ENCODE results near the gene FBXO31.
"Not testable (repeated sequence)": the region's sequence is repeated elsewhere in the genome, so short reads cannot be mapped to it uniquely, and the experiment has no call there.

FBXO31 gene

DNA sequence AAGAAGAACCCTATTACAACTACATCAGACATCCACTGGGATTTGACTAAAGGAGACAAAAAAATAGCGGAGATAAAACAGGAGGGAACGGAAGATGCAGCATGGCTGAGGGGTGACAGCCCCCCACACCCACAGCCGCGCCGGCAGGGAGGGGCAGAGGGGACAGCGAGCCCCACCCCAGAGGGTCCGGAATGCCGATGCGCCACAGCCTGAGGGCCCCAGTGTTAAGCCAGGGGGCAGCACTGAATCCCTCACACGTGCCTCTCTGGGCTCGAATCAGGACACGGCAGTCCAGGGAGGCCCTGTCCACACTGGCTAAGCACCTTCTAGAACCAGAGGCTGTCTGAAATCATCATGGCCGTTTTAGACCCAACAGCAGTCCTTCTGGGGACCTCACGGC, 27.4 kb upstream of the FBXO31 start:
- no peak for DNase-seq

DNA sequence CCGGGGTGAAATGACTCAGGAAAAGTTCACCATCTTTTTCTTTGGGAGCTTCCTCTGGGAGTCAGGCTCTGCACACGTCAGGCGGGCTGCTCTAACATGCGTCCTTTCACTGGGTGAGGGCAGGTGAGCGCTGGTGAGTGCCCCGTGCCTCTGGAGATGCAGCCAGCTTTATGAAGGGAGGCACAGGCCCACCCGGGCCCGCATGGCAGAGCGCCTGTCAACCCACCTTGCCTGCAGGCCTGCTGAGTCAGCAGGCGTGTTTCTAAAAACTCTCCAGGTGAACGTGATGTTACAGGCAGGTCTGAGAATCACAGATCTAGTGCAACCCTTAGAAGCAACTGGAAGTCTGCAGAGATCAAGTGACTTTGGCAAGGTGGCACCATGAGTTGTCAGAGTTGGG, 27.0 kb upstream of the FBXO31 start:
- no peak for DNase-seq

DNA sequence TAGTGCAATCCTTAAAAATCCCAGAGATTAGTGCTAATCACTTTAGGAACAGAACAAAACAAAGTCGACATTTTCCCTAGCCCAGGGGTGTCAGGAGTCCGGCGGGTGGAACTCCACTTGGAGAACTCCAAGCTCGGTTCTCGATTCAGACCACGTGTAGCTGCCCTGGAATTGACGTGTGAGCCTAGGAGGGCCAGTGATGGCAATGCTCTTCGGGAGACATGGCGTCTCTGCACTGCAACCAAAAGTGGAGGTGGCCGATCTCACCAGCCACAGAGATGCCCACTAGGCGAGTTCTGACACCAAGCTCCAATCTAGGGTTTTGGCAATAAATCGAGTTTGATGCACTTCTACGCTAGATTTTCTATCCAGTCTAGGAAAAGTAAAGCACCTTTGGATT, 26.2 kb upstream of the FBXO31 start:
- no peak for DNase-seq

DNA sequence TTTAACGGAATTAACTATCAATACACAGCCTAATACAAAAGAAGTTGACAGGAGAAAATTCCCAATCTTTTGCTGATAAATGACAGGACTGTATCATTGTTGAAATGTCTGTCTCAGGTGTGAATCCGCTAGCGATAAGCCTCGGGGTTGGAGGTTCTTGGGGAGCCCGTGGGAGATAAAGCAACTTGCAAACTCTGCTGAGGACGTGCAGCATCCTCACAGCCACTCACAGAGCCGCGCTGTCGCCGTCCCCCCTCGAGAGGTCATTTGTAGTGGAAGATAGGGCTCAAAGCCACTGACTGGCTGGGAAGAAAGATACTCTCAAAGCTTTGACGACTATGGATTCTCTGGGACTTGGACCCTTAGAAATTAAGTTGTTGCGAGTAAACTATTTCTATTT, 25.6 kb upstream of the FBXO31 start:
- no peak for DNase-seq

DNA sequence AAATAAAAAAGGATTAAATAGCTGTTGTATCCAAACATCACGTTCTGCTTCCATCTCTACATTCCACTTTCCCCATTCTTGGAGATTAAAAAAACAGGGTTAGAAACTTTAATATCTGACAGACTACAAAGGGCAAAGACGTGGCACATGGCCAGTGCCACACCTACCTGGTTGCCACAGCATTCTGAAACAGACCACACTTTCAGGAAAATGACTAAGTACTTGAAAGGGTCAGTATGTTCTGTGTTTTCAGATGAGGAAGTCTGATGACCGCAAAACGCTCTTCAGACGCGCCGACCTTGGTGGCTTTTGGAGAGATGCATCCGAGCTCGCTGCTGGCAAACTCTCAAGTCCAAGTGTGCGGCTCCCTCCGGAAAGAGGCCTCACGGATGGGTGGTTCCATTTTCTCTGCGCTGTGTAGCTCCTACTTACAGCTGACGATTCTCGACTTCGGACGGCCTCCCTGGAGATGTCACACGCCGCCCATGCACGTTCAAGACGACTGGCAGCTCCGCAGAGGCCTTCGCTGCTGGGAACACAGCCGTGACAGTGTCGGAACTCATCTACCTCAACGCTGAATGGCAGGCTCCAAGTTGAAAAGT, 24.0 kb upstream of the FBXO31 start:
- no peak for DNase-seq

DNA sequence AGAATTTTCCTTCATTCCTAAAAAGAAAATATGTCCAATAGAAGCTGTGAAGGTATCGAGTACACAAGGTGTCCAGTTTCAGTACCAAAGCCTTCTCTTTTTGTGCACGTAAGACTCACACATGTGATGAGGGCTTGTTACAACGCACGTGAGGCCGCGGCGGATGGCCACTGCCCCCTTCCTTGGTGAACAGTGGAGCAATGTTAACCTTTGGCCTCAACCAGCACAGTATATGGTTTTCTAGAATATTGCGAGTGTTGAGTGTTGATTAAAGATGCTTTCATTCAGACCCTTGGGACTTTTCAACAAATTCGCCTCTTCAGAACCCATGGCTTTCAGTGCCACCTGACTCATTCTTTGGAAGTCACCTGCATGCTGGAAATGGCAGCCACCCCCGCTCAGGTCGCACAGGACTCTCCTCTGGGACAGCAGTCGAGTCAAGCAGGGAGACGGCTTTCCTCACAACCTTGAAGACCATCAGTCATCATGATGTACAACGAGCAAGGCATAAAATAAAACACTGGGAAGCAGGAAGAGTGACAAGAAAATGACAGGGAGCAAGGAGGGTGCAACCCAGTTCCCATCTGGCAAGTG, 23.0 kb upstream of the FBXO31 start:
- DNase-seq: no peak

DNA sequence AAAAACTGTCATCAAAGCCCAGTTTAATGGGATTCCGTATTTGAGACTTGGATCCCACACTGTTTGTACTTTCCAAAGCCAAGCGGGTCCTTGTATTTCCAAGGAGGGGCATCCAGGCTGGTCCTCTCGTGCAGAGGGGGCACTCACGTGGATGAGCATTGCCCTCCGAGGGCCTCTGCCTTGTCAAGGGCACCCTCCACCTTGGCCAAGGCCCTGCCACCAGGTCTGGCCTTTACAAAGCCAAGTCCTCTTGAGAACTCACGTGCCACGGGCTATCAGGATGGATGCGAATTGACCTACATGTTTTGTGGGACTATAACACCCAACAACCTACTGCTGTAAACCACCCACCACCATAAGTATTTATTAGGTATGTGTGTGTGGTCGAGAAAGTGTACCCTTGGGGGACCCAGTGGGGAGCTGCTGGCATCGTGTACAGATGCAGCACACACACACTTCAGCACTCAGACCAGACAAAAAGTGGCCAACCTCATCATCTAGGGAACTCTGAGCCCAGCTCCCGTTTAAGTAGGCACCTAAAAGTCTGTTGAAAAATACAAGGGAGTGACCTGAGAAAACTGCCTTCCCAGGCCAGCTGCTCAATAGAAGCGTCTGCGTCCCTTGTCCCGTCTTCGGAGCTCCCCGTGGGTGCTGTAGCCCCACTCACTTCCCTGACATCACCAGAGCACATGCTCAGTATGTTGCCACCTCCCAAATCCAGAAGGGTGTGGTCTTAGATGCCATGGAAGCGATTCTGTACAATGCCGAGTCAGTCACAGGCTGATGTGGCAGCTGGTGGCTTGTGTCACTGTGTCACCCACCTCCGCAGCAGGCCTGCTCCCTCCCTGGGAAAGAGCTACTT, 21.4 kb upstream of the FBXO31 start:
- DNase-seq: no peak

DNA sequence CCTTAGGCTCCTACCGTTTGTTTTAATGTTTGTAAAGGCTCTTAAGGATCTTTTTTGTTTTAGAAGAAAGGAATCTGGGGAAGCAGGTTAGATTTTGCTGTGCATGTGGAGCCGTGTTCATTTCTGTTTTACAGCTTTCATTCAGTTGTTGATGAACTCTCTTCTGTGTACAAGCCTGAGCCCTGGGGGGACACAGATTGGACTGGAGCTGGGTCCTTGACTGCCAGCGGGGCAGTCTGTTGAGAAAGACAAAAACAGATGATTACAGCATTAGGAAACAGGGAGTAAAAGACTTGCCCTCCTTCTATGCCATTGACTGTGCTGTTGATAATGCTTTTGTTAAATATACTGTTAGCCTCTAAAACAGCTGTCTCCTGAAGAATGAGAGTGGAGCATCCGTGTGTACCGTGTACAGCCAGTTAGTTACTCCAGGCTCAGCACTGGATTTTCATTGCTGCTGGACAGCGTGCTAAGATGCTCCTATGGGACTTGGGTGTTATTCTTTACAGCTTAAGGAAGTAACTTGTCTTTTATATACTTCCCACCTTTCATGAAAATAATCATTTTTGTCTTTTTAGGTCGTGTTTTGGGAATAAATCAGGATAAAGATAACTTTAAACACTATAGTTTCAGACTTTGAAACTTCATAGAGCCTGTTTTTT, 11.7 kb upstream of the FBXO31 start:
- DNase-seq: no peak

DNA sequence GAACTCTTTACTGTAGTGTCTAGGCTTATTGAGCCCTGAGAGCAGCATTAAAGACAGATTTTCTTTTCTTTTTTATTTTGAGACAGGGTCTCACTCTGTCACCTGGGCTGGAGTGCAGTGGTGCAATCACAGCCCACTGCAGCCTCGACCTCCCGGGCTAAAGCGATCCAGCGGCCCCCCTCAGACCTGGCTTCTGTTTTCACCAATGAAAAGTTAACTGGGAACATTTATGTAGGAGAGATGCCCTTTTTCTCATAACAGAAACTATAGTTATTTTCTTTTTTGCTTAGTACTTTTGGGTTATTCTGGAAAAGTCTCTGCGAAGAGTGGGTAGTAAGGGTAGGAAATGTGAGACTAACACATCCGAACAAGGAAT, 10.1 kb upstream of the FBXO31 start:
- no peak for DNase-seq

DNA sequence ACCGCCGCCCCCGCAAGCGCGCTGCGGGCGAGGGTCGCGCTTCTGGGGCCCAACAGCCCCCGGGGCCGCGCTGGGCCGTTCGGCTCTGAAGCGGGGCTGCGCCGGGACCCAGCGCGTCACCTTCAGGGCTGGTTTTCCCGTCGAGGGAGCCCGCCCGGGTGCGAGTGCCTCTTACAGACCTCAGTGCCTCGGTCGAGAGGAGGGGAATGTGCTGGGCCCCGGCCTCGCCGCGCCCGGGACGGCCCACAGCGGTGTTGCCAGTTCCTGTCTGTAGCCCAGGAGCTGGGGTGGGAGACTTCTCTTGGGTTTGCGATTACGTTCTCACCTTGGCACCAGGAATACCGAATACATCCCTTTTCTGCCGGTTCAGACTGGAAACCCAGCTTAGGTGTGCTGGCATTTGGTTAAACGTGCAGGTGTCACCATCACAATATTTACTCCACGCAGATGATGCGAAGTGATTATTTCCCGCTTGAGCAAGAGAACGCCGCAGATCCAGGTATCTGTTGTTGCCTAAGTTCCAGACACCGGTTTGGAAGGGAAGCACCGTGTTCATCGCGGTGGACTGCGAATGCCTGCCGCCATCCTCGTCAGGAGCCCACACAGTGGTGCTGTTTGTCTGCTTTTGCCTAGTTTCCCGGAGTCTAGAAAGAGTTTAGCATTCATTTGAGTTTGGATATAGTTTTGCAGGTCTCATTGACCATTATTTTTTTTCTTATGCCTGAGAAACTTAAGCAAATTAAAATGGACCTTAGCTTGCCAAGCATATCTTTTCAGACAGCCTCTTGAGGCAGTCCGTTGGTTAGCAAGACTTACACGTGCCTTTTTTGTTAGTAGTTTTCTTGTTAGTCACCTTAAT, 9.5 kb upstream of the FBXO31 start:
- peak in 3 of 5 donors; percentile 27 to 44 (median 34) for DNase-seq

DNA sequence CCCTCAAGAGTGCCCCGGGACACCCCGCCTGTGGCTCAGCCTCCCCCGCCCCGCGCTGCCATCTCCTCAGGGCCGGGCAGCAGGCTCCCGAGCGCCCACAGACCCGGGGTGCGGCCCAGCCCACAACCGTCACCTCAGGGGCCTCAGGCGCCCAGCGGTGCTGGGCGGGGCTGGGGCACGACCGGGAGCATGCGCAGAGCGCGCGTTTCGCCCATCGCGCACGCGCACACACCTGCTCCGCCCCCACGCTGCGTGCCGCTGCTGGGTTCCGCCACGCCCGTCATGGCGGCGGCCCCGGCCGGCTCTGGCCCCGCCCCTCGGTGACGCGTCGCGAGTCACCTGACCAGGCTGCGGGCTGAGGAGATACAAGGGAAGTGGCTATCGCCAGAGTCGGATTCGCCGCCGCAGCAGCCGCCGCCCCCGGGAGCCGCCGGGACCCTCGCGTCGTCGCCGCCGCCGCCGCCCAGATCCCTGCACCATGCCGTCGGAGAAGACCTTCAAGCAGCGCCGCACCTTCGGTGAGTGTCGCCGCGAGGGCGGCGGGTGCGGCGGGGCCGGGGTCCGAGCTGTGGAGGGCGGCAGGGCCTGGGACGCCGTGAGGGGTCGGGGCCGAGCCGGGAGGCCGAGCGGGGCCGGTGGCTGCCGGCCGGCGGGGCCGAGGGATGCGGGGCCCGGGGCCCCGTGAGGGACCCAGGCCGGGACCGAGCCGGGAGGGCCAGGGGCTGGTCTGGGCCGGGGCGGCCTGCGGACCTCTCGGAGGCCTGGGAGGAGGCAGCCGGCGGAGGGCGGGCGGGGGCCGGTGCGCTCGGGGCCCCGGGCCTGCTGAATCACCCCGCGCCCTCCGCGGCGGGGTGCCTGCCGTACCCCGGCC, 8.6 kb upstream of the FBXO31 start, which contains the start of gene MAP1LC3B:
TSS of gene MAP1LC3B (plus strand) at position 387 of the 871 bp plus-strand sequence. CDS start at position 479, 92 bp downstream.
- peak; percentile 94 to 99 (median 96) for DNase-seq

DNA sequence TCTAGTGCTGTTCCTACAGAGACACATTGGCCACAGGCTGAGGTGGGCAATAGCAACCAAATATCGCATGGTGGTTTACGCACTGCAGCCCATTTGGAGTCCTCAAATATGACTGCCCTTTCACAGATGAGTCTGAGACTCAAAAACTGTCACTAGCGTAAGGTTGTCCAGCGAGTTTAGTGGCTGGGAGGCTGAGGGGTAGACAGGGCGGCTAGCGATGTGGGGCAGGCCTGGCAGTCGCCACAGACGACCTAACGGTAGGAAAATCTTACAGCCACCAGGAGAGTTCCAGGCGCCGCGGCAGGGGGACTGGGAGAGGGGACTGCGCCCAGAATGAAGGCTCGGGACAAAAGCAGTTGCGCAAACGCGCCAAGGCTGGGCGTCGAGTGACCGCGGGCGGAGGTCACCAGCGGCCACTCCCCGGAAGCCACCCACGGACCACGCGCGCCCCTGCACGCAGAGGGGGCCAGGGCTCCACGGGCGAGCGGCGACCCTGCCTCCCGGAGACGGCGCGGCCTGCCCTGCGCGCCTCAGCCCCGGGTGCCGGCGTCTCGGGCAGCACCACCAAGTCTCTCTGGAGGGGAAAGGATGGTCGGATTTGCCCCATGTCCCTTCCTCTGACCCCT, 7.9 kb upstream of the FBXO31 start:
- DNase-seq: no peak

DNA sequence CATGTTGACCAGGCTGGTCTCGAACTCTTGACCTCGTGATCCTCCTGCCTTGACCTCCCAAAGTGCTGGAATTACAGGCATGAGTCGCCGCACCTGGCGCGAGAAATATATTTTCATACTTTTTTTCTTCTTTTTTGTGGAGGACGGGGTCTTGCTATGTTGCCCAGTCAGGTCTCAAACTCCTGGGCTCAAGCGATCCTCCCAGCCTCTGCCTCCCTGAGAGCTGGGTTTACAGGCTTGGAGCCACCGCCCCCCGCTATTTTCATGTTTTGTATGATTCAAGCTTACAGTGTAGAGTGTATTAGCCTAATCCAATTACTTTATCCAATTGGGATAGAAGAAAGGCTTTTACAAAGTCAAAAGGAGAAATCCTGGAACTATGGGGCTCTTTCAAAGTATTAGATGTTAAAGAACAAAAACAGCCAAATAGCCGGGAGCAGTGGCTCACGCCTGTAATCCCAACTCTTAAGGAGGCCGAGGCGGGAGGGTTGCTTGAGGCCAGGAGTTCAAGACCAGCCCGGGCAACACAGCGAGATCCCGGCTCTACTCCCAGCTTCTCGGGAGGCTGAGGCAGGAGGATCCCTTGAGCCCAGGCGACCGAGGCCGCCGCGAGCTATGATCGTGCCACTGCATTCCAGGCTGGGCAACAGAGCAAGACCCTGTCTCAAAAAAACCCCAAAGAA, 7.2 kb upstream of the FBXO31 start:
- DNase-seq: no peak

DNA sequence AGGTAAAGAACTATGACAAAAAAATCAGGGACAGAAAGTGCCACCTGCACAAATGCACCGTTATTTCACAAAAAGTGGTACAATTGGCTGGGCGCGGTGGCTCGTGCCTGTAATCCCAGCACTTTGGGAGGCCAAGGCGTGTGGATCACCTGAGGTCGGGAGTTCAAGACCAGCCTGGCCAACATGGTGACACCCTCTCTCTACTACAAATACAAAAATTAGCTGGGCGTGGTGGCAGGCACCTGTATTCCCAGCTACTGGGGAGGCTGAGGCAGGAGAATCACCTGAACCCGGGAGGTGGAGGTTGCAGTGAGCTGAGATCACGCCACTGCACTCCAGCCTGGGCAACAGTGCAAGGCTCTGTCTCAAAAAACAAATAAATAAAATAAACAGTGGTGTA, 6.3 kb upstream of the FBXO31 start:
- not testable (repeated sequence) for DNase-seq

DNA sequence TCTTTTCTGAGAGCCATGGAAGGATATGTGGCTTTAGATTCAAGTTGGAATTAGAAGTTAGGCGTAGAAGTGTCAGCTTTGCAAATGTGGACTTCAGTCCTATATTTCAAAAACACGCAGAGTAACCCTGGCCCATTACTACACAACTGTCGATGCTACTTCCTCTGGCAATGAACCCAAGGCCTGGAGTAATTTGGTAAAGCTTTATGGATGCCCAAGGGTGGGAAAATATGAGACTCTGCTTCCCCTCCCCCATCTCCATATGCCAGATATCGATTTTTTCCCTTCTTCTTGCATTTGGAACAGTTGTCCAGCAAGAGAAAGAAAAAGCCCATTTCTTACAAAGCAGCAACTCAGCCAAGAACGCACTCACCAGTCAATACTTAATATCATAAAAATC, 5.7 kb upstream of the FBXO31 start:
- DNase-seq: no peak

DNA sequence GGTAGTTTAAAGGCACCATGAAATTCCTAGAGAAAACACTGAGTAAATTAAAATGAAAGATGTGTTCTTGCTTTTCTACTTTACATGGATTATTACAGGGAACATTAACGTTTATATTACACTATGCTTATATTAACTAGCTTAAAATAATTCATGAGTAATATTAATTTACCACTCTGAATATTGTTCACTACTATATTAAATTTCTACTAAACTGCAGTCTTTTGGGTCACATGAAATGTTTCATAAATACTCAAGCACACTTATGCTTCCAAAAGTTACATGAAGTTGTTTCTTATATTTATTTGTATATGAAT, 5.2 kb upstream of the FBXO31 start:
- DNase-seq: no peak

DNA sequence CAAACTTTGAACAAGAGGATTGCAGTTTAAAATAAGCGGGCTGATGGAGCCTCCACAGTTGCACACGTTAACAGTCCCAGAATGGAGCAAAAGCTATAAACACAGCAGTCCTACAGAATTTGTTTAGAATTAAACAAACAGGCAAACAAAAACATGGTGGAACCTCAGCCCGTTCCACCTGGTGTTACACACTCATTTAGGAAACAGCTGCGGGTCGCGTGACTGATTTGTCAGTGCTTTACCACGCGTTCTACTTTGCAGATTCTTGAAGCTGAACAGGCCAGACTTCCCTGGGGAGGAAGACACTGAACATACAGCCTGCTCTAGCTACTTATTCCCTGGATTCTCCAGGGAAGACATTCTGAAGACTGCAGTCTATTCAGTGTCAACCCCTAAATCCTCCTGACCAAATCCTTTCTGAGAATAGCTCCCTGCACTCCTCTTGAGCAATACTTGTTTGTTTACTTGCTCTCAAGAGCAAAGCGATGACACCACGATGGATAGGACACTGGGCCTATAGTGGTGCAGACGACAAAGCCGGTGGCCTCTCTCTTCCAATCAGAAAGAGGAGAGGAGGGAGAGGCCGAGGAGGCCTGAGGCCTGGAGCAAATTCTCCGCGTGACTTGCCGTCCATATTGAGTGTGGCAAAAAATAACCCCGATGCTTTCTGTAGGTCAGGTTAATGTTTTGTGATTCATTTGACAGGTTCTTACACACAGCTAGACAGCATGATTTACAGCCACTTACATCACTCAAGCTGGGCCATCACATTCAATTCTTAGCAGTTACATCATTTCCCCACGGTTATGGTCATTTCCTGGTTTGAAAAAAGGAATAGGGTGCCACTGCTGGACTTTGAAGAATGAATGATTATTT, 4.6 kb upstream of the FBXO31 start:
- peak; percentile 73 to 98 (median 85) for DNase-seq

DNA sequence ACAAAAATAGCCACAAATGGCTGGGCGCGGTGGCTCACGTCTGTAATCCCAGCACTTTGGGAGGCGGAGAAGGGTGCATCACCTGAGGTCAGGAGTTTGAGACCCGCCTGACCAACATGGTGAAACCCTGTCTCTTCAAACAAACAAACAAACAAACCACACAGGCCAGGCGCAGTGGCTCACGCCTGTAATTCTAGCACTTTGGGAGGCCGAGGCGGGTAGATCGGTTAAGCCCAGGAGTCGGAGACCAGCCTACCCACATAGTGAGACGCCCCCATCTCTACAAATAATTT, 1.2 kb upstream of the FBXO31 start:
- DNase-seq: not testable (repeated sequence)

DNA sequence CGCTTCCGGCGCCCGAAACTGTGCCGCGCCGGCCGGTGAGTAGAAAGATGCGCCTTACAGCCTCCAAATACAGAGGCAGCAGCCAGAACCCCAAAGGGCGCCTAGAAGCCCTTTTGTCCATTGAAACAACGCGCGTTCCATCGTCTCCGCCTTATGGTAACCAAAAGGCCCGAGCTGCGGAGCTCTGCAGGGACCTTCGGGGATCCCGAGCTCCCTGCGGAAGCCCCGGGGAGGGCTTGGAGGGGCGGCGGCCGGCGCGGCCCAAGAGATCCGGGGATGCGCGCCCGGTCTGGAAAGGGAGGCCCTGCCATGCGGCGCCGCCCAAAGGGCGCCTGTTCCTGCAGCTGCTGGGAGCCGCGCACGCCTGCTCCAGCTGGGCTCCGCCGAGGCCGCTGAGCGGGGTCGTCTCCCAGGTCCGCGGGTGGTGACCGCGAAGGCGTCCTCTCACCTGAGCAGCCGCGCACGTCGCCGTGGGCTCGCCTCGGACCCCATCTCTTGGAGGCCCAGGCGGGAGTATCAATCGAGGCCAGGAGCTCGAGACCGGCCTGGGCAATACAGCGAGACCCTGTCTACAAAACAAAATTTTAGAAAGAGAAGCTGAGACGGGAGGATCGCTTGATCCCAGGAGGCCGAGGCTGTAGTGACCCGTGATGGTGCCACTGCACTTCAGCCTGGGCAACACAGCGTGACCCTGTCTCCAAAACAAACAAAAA, 742 bp upstream of the FBXO31 start:
- DNase-seq: no peak
